Smooth muscle cell (in vitro differentiated cells): ENCODE measurements around the gene ADGRF4. TPM values are rescaled to one million over a fixed set of nuclear protein-coding genes. Genes with fewer than 3 reads are reported as not detected.

Source experiments
- DNase-seq: peaks from one replicate; lab custom pipeline; 2025; ENCODE audit not compliant: unreplicated experiment; lab: John Stamatoyannopoulos, UW
- H2AFZ ChIP-seq: fragments of 200-600 bp; sonication (generic); 2 replicates; pipeline ENCODE4 v1.6.0; 2016; ENCODE audit warnings: antibody characterized with exemption, low read depth, mild to moderate bottlenecking
- H3F3A ChIP-seq: fragments of 200-600 bp; sonication (generic); 2 replicates; pipeline ENCODE4 v1.6.0; 2017; ENCODE audit warnings: antibody characterized with exemption, low read depth
- H3K27ac ChIP-seq: fragments of 200-600 bp; sonication (generic); 2 replicates; pipeline ENCODE4 v1.5.1; 2016; ENCODE audit warnings: low read depth, mild to moderate bottlenecking
- H3K27me3 ChIP-seq: fragments of 200-600 bp; sonication (generic); 2 replicates; pipeline ENCODE4 v1.6.1; 2016; ENCODE audit warnings: low read depth, mild to moderate bottlenecking
- H3K36me3 ChIP-seq: fragments of 200-600 bp; sonication (generic); 2 replicates; pipeline ENCODE4 v1.5.1; 2016; ENCODE audit warnings: low read depth
- H3K4me1 ChIP-seq: fragments of 200-600 bp; sonication (generic); 2 replicates; pipeline ENCODE4 v1.5.1; 2016; ENCODE audit warnings: low read depth
- H3K4me2 ChIP-seq: fragments of 200-600 bp; sonication (generic); 2 replicates; pipeline ENCODE4 v1.6.0; 2016; ENCODE audit warnings: mild to moderate bottlenecking
- H3K4me3 ChIP-seq: fragments of 200-600 bp; sonication (generic); 2 replicates; pipeline ENCODE4 v1.5.1; 2016; ENCODE audit warnings: mild to moderate bottlenecking
- H3K79me2 ChIP-seq: fragments of 200-600 bp; sonication (generic); 2 replicates; pipeline ENCODE4 v1.6.0; 2016; ENCODE audit warnings: low read depth, mild to moderate bottlenecking
- H3K9ac ChIP-seq: fragments of 200-600 bp; sonication (generic); 2 replicates; pipeline ENCODE4 v1.6.0; 2016; ENCODE audit warnings: low read depth
- H3K9me3 ChIP-seq: fragments of 200-600 bp; sonication (generic); replicated peaks from 2 replicates; pipeline ENCODE4 v1.5.1; 2016; ENCODE audit warnings: low read depth
- H4K20me1 ChIP-seq: fragments of 200-600 bp; sonication (generic); 2 replicates; pipeline ENCODE4 v1.6.0; 2016; ENCODE audit warnings: low read depth
- CTCF ChIP-seq: fragments of 200-600 bp; sonication (generic); IDR thresholded peaks from 2 replicates; pipeline ENCODE4 v1.5.1; 2017; ENCODE audit warnings: borderline replicate concordance, mild to moderate bottlenecking, antibody characterized with exemption; ENCODE audit not compliant: insufficient read depth, poor library complexity, severe bottlenecking
- WGBS: methylation state at CpG from one replicate; pipeline ENCODE4 v1.1.7; 2016; ENCODE audit warnings: low lambda C conversion rate; 5-methylcytosine and 5-hydroxymethylcytosine counted together
- polyA plus RNA-seq: library from polyadenylated mRNA; unstranded; fragments of >200 nt; fragmentation: Nextera tagmentation; extraction: Ambion mirVana; gene quantifications from 2 replicates; pipeline ENCODE4 v1.2.1, GENCODE V29; 2016
- total RNA-seq: library from RNA; depleted of rRNA; stranded (reverse); fragments of >200 nt; gene quantifications from 2 replicates; pipeline ENCODE4 v1.2.3, GENCODE V29; 2014

ADGRF4 gene
- total and polyA plus RNA-seq, 2 experiments from 2014 or later = 1.5 to 10.6 TPM

- H3K27me3 ChIP-seq = no peaks in the 10 kb centered on the region
- H3K36me3 ChIP-seq = no peaks in the 10 kb centered on the region
- no peak for TF ChIP-seq CTCF
- H4K20me1 ChIP-seq = no peaks in the 10 kb centered on the region
- H3F3A ChIP-seq = peaks cover 8% of the 10 kb centered on the region
- H3K4me3 ChIP-seq = no peak overlapping the region
- no peak overlapping the region for H3K4me2 ChIP-seq
- no peaks in the 10 kb centered on the region for H3K4me1 ChIP-seq
- DNase-seq = no peak
- no peak overlapping the region for H2AFZ ChIP-seq
- H3K9ac ChIP-seq = no peak overlapping the region
- no peak overlapping the region for H3K27ac ChIP-seq
- 51% methylated on average over 2 of the region's 2 CpGs for WGBS
- no peaks in the 10 kb centered on the region for H3K79me2 ChIP-seq
- no peaks in the 10 kb centered on the region for H3K9me3 ChIP-seq
Measured at GRCh38 chr6:47727391-47727790, 29.0 kb downstream of the ADGRF4 start.

- Histone ChIP-seq H3K36me3 (no peaks in the 10 kb centered on the region), H3K4me2 (no peak overlapping the region), H3F3A (peaks cover 4% of the 10 kb centered on the region), H3K79me2 (no peaks in the 10 kb centered on the region), H3K4me3 (no peak overlapping the region), H2AFZ (no peak overlapping the region), H4K20me1 (no peaks in the 10 kb centered on the region), H3K27ac (peak overlapping the region; percentile 63), H3K4me1 (no peaks in the 10 kb centered on the region), H3K9ac (no peak overlapping the region), H3K27me3 (no peaks in the 10 kb centered on the region), H3K9me3 (no peaks in the 10 kb centered on the region)
- no peak for TF ChIP-seq CTCF
- WGBS = 18% methylated on average over 2 of the region's 2 CpGs
- no peak for DNase-seq
Measured at GRCh38 chr6:47729019-47729418, 30.6 kb downstream of the ADGRF4 start.

GRCh38 chr6:47729457-47729856 is 31.1 kb downstream of the ADGRF4 start:
- no peaks in the 10 kb centered on the region for H4K20me1 ChIP-seq
- H3K4me2 ChIP-seq = no peak overlapping the region
- H3K27me3 ChIP-seq = no peaks in the 10 kb centered on the region
- H2AFZ ChIP-seq = no peak overlapping the region
- H3K79me2 ChIP-seq = no peaks in the 10 kb centered on the region
- H3K9me3 ChIP-seq = no peaks in the 10 kb centered on the region
- H3K4me1 ChIP-seq = no peaks in the 10 kb centered on the region
- 83% methylated on average over 1 of the region's 1 CpG for WGBS
- no peak for DNase-seq
- no peaks in the 10 kb centered on the region for H3K36me3 ChIP-seq
- no peak for TF ChIP-seq CTCF
- no peak overlapping the region for H3K27ac ChIP-seq
- H3F3A ChIP-seq = peaks cover 4% of the 10 kb centered on the region
- H3K9ac ChIP-seq = no peak overlapping the region
- no peak overlapping the region for H3K4me3 ChIP-seq

- WGBS = 30% methylated on average over 2 of the region's 2 CpGs
- no peaks in the 10 kb centered on the region for H3K9me3 ChIP-seq
- TF ChIP-seq CTCF = peak; percentile 41
- no peaks in the 10 kb centered on the region for H3K4me1 ChIP-seq
- DNase-seq = no peak
- H3K79me2 ChIP-seq = no peaks in the 10 kb centered on the region
- no peaks in the 10 kb centered on the region for H3F3A ChIP-seq
- H3K27ac ChIP-seq = no peak overlapping the region
- no peaks in the 10 kb centered on the region for H3K27me3 ChIP-seq
- no peaks in the 10 kb centered on the region for H4K20me1 ChIP-seq
- no peaks in the 10 kb centered on the region for H3K36me3 ChIP-seq
- no peak overlapping the region for H3K4me3 ChIP-seq
- no peak overlapping the region for H3K4me2 ChIP-seq
- no peak overlapping the region for H2AFZ ChIP-seq
- H3K9ac ChIP-seq = no peak overlapping the region
Measured at GRCh38 chr6:47733879-47734558, 35.6 kb downstream of the ADGRF4 start.
